Erythroblast (primary cell): ENCODE results near the gene EIF4EBP3.

ENCODE experiments used
- DNase-seq, 2 experiments: peaks; one replicate each; lab custom pipeline; 2025; lab: John Stamatoyannopoulos, UW
- GATA1 ChIP-seq: IDR thresholded peaks from 2 replicates; pipeline ENCODE4 v1.6.1; 2011; ENCODE audit warnings: low read depth, mild to moderate bottlenecking, control low read depth, low read length, moderate library complexity
- POLR2A ChIP-seq: IDR thresholded peaks from 2 replicates; pipeline ENCODE4 v1.6.1; 2011; ENCODE audit warnings: mild to moderate bottlenecking, low read length

The EIF4EBP3 gene

DNA sequence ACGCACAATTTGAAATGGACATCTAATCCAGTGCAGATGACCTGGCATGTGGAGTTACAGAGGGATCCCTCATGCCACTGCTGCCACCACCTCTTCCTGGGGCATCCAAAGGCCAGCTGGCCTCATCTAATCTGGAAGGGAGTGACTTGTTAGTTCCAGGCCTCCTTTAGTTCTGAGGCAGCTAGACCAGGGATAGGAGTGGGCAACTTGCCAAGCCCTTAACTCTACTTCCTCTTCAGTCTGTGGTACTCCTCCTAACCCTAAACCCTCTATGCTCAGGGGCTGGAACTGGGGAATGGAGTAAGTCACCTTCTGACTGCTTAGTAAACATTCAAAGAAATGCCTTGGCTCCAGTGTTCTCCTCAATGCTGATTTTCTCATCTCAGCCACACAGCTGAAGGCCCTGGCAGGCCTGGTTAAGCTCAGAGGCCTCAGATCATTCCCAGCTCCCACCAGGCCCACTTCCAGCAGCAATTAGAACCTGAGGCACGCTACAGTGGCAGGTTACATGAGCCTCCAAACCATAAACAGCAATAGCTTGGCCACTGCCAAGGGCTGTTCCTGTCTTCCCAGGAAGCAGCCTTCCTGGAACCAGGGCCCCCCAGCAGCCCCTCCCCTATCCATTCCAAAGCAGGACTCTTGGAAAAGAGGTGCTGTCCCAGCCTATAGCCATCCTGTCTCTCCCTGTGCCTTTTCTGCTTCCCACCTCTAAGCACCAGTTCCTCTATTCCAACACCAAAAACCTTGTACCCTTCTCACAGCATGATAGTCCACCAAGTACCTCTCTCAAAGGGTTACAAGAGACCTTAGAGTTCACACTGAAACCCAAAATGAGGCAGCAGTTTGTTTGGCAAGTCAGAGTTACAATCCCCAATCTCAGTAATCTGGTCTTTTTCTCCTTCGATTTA lies 2.0 kb downstream of the EIF4EBP3 start:
- DNase-seq = peak; percentile 53 to 74
- TF ChIP-seq POLR2A (peak; percentile 42), GATA1 (no peak)

DNA sequence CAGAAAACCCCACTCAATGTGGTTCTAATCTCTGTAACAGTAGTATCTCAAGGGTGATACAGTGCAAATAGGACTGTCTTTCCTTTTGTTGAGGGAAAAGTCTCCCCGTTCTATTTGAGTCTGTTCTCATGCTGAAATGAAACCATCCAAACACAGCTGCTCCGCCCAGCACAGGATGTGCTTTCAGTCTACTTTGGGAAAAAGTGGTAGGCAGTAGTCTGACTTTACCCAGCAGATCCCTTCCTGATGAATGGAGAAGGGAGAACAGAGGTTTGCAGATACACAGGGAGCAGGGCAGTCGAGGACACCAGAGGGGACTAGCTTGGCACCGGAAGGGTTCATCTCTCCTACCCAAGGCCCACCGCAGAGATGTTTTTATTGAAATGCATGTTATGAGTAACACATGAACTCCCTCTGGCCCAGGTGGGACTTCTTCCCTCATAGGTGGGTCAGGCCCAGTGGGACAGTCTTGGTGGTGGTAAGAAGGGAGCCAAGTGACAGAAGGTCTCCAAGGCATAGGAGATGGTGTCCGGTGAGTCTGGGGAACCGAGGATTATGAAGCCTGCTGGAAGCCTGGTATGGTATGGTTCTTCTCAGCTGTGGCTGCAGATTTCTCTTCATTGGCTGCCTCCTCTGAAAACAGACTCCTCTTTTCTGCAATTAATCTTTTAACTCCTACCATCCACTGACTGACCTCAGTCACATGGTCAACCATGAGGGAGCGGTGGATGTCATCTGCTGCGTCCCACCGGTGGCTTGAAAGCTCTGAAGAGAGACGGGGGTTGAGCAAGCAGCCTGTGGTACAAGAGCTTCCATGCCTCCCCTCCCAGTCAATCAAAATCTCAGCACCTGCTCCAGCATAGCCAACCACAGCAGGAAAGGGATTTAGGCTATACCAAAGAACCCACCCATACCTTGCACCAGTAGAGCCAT lies 3.0 kb downstream of the EIF4EBP3 start:
- TF ChIP-seq POLR2A (no peak), GATA1 (no peak)
- DNase-seq = no peak

DNA sequence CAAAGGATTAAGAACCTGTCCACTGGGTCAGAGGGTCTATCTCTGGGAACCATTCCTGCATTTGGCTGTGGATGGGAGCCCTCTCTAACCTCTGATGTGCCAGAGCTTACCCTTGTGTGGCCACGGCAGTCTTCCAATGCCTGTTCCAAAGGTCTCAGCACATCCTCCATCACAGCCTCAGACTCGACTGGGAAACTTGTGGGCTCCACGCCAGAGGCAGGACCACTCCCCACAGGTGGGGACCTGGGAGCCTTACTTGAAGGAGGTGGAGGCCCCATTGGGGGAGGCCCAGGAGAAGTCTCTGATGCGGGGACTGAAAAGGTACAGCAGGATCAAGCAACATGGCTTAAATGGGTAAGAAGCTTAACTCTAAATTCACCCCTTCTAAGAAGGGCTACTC lies 4.4 kb downstream of the EIF4EBP3 start:
- DNase-seq = no peak
- no peak for TF ChIP-seq POLR2A
- TF ChIP-seq GATA1 = no peak

DNA sequence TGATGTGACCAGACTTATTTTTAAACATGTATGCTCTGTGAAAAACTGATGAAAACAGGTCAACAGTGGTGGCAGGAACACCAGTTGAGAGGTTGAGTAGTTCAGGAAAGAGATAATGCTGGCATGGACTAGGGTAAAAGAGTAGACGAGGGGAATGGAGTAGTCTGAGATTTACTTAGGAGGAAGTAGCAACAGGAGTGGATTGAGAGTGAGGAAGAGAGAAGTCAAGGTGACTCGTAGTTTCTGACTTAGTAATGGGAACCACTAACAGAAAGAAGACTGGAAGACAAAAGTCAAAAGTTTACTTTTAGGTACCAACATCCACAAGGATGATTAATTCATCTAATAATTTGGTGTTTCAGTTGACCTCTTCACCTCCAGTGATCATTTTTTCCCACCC lies 6.2 kb downstream of the EIF4EBP3 start:
- peak in 1 of 2 experiments; percentile 24 for DNase-seq

DNA sequence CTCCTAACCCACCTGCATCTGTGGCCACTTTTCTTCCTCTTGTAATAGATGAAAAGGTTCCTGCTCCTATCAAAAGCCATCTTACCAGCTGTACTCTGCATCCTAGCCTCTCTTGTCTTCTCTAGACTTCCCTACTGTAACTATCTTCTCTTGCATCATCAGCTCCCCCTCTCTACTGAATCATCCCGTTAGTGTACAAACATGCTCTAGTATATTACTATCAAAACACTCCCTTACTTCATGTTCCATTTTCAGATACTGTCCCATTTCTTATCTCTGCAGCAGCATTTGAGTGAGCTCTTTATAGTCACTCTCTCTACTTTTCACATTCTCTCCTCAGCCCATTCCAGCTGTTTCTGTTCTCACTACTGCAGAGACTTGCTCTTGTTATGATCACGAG lies 7.0 kb downstream of the EIF4EBP3 start:
- no peak for TF ChIP-seq GATA1
- peak; percentile 21 for TF ChIP-seq POLR2A
- DNase-seq = peak; percentile 72 to 79

More for the DNA sequence above, 6.2 kb downstream of the EIF4EBP3 start:
- TF ChIP-seq GATA1 (no peak), POLR2A (no peak)

GRCh38 chr5:140555747-140556312 lies 8.4 kb downstream of the EIF4EBP3 start:
- TF ChIP-seq POLR2A = no peak
- TF ChIP-seq GATA1 = no peak

GRCh38 chr5:140556438-140556837 lies 9.0 kb downstream of the EIF4EBP3 start:
- TF ChIP-seq GATA1 (no peak), POLR2A (no peak)
- DNase-seq = peak; percentile 36 to 60

More at GRCh38 chr5:140555747-140556312, 8.4 kb downstream of the EIF4EBP3 start:
- DNase-seq = peak; percentile 36 to 47

GRCh38 chr5:140557136-140557805 lies 9.8 kb downstream of the EIF4EBP3 start, which contains the start of gene SRA1:
Gene SRA1, minus strand, starts transcription at chr5:140557473. Its CDS starts 21 bp downstream, at chr5:140557452.
- TF ChIP-seq GATA1 = no peak
- TF ChIP-seq POLR2A = peak; percentile 96
- DNase-seq = peak; percentile 92 to 95

DNA sequence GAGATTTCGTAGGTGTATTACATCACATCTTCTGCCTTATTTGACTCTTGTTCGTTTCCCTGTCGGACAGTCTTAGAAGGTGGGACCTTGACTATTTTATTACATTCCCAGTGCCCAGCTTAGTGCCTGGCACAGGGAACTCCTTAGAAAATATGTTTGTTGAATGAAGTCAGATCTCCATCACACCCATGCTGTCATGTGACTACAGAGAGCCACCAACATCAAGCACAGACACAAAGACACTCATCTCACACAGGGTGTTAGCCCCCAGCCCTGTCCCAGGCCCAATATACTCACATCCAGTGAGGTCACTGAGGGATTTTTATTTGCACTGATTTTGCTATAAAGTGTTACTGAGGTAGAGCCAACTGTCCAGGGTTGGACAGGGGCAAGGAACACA lies 10.5 kb downstream of the EIF4EBP3 start:
- TF ChIP-seq POLR2A = no peak
- no peak for TF ChIP-seq GATA1
- DNase-seq = no peak

- no peak for DNase-seq
- TF ChIP-seq POLR2A (no peak), GATA1 (no peak)
Observed at GRCh38 chr5:140558542-140558941, 11.1 kb downstream of the EIF4EBP3 start.

DNA sequence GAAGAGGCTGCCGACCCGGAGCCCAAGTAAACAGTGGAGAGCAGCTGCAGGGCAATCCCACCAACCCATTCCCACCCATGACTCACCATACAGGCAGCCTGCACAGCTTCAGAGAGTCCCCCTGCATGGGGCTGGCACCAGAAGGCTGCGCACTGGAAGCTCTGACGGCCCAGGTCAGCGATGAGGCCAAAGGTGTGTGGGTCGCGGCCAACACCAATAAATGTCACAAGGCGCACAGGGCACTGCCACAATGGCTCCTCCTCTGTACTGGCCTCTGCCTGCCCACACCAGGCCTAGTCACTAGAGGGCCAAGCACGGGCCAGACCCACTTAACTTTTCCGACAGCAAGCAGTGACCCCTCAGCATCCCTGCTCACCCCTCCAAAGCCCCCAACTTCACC lies 12.8 kb downstream of the EIF4EBP3 start:
- DNase-seq = no peak
- TF ChIP-seq GATA1 (no peak), POLR2A (no peak)

GRCh38 chr5:140561753-140562523 lies 14.5 kb downstream of the EIF4EBP3 start:
- TF ChIP-seq POLR2A (no peak), GATA1 (no peak)
- DNase-seq = no peak

- TF ChIP-seq GATA1 (no peak), POLR2A (no peak)
- no peak for DNase-seq
Observed at GRCh38 chr5:140563596-140563995, 16.1 kb downstream of the EIF4EBP3 start.
